MCF 10A (cell line): Measurements from ENCODE around the gene NIPAL1. TPM values are rescaled to one million over a fixed set of nuclear protein-coding genes. Genes with fewer than 3 reads are reported as not detected.

Source experiments
- BruUV-seq: library from RNA; stranded (reverse); fragments of 400-500 nt; replicated peaks from 2 replicates; lab custom pipeline; 2021; lab: Mats Ljungman, UMichigan
- CTCF ChIA-PET: fragments of 300-600 bp; sonication (Branson Sonifier 250); formaldehyde crosslinking; extraction: SDS; loops from one replicate; lab custom pipeline; 2021; ENCODE audit warnings: antibody characterized with exemption, inconsistent platforms; lab: Yijun Ruan, JAX
- POLR2A ChIA-PET: fragments of 300-600, 350-650 bp; sonication (Branson Sonifier 250); formaldehyde crosslinking; extraction: SDS; loops from one replicate; lab custom pipeline; 2020; ENCODE audit warnings: antibody characterized with exemption, inconsistent platforms; lab: Yijun Ruan, JAX
- DNase-seq: peaks from one replicate; pipeline ENCODE4 v3.0.0-alpha.2; 2018; ENCODE audit not compliant: unreplicated experiment
- H3K27ac Mint-ChIP-seq: one replicate; pipeline ENCODE4 v1.8.0; 2022; ENCODE audit warnings: mild to moderate bottlenecking, low read depth, mixed read lengths; ENCODE audit not compliant: unreplicated experiment
- H3K27me3 Mint-ChIP-seq: one replicate; pipeline ENCODE4 v1.8.0; 2022; ENCODE audit warnings: mixed read lengths; ENCODE audit not compliant: insufficient read depth, unreplicated experiment
- H3K36me3 Mint-ChIP-seq: one replicate; pipeline ENCODE4 v1.8.0; 2022; ENCODE audit warnings: mild to moderate bottlenecking, moderate library complexity, mixed read lengths; ENCODE audit not compliant: insufficient read depth, unreplicated experiment
- H3K4me1 Mint-ChIP-seq: one replicate; pipeline ENCODE4 v1.8.0; 2022; ENCODE audit warnings: mixed read lengths; ENCODE audit not compliant: insufficient read depth, unreplicated experiment
- H3K4me3 Mint-ChIP-seq: one replicate; pipeline ENCODE4 v1.8.0; 2022; ENCODE audit warnings: mild to moderate bottlenecking, moderate library complexity, mixed read lengths; ENCODE audit not compliant: unreplicated experiment
- H3K9me3 Mint-ChIP-seq: one replicate; pipeline ENCODE4 v1.8.0; 2022; ENCODE audit warnings: mixed read lengths; ENCODE audit not compliant: unreplicated experiment
- CTCF ChIP-seq: fragments of 200-600 bp; IDR thresholded peaks from one replicate; pipeline ENCODE4 v1.8.0; 2022; ENCODE audit warnings: antibody characterized with exemption, mild to moderate bottlenecking; ENCODE audit not compliant: unreplicated experiment
- intact Hi-C: fragments of 100-400 bp; cut with micrococcal nuclease; formaldehyde crosslinking; loops from 2 replicates; pipeline ENCODE4 v1.14.1; 2022
- total RNA-seq: library from RNA; stranded (reverse); gene quantifications from 2 replicates; pipeline ENCODE4 v1.2.3, GENCODE V29; 2022

The NIPAL1 gene
- total RNA-seq, 1 experiment from 2014 or later: 10.0 TPM

GRCh38 chr4:48030470-48030869 lies 13.9 kb downstream of the NIPAL1 start:
- Mint-ChIP-seq H3K27me3 (no peaks in the 10 kb centered on the region), H3K4me1 (no peaks in the 10 kb centered on the region), H3K36me3 (peaks cover 8% of the 10 kb centered on the region), H3K27ac (no peak overlapping the region), H3K4me3 (no peak overlapping the region), H3K9me3 (no peaks in the 10 kb centered on the region)
- BruUV-seq: no TSS peak
- ChIA-PET POLR2A (interaction anchor here (0.9 to 2.5 kb wide), 2 partner anchors 11 to 12 kb away, joined by 3 to 8 read pairs; no protein-coding TSS in a partner anchor), CTCF (no interaction called here)
- no peak for TF ChIP-seq CTCF
- intact Hi-C loops: no loop called here
- no peak for DNase-seq

- intact Hi-C loops: no loop called here
These were observed 15.4 kb downstream of the NIPAL1 start for GRCh38 chr4:48031802-48032525.

GRCh38 chr4:48032721-48033120 lies 16.1 kb downstream of the NIPAL1 start:
- Mint-ChIP-seq H3K36me3 (no peaks in the 10 kb centered on the region), H3K27ac (no peak overlapping the region), H3K4me1 (no peaks in the 10 kb centered on the region), H3K4me3 (no peak overlapping the region), H3K9me3 (no peaks in the 10 kb centered on the region), H3K27me3 (no peaks in the 10 kb centered on the region)
- CTCF ChIA-PET: interaction anchor here (1.1 to 4.8 kb wide), 6 partner anchors 11 to 76 kb away, joined by 3 to 42 read pairs (median 16); no protein-coding TSS in a partner anchor
- no peak for TF ChIP-seq CTCF
- POLR2A ChIA-PET: interaction anchor here (0.7 to 2.5 kb wide), 3 partner anchors 14 to 107 kb away, joined by 3 to 8 read pairs (median 3); no protein-coding TSS in a partner anchor
- no TSS peak for BruUV-seq
- DNase-seq: no peak
- intact Hi-C loops: no loop called here

More at GRCh38 chr4:48031802-48032525, 15.4 kb downstream of the NIPAL1 start:
- H3K27ac Mint-ChIP-seq: no peak overlapping the region
- H3K4me3 Mint-ChIP-seq: no peak overlapping the region
- no peaks in the 10 kb centered on the region for H3K4me1 Mint-ChIP-seq
- BruUV-seq: no TSS peak
- H3K9me3 Mint-ChIP-seq: no peaks in the 10 kb centered on the region
- POLR2A ChIA-PET: interaction anchor here (2.5 kb wide), 1 partner anchor 14 kb away, joined by 8 read pairs; no protein-coding TSS in a partner anchor
- CTCF ChIA-PET: interaction anchor here (0.6 to 4.8 kb wide), 5 partner anchors 13 to 55 kb away, joined by 3 to 42 read pairs (median 22); no protein-coding TSS in a partner anchor
- DNase-seq: no peak
- TF ChIP-seq CTCF: no peak
- H3K27me3 Mint-ChIP-seq: no peaks in the 10 kb centered on the region
- H3K36me3 Mint-ChIP-seq: no peaks in the 10 kb centered on the region

- Mint-ChIP-seq H3K4me1 (no peaks in the 10 kb centered on the region), H3K27ac (no peak overlapping the region), H3K36me3 (no peaks in the 10 kb centered on the region), H3K9me3 (no peaks in the 10 kb centered on the region), H3K27me3 (no peaks in the 10 kb centered on the region), H3K4me3 (no peak overlapping the region)
- ChIA-PET POLR2A (interaction anchor here (0.6 to 1.2 kb wide), 5 partner anchors 12 to 491 kb away, joined by 3 to 4 read pairs (median 3); no protein-coding TSS in a partner anchor), CTCF (interaction anchor here (0.5 to 4.8 kb wide), 20 partner anchors 9 to 1759 kb away, joined by 3 to 42 read pairs (median 8); no protein-coding TSS in a partner anchor)
- no peak for TF ChIP-seq CTCF
- intact Hi-C loops: no loop called here
- no TSS peak for BruUV-seq
- DNase-seq: no peak
These were observed 16.8 kb downstream of the NIPAL1 start for GRCh38 chr4:48033412-48033811.
